ENCODE results near the gene GMPS.
"Not testable (repeated sequence)": the region's sequence is repeated elsewhere in the genome, so short reads cannot be mapped to it uniquely, and the experiment has no call there.

Gene GMPS

GRCh38 chr3:155872904-155873646, 2.6 kb downstream of the GMPS start:
- DNase-seq (ENCODE audit: low spot score), result no peak

- no peak for DNase-seq (ENCODE audit: low spot score)
Measured at GRCh38 chr3:155876037-155876436, 5.6 kb downstream of the GMPS start.

DNA sequence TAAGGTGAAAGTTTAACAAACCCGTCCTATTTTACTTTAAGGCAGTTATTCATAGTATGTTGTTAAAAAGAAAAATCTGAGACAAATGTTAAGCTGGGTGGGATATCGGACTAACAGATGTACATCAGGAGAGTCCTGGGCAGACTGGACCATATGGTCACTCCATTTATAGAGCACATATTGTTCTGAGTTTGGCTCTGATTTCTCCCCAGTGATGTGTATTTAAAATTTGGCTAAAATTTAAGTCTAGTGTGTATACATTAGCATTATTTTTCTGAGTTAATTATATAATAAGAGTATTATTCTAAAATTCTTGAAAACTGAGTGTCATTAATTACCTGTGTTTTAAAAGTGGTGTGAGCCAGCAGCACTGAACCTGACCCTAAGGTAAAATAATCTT, 6.1 kb downstream of the GMPS start:
- DNase-seq (ENCODE audit: low spot score), result no peak

GRCh38 chr3:155880286-155880685, 9.8 kb downstream of the GMPS start:
- no peak for DNase-seq (ENCODE audit: low spot score)

GRCh38 chr3:155884292-155884691, 13.8 kb downstream of the GMPS start:
- no peak for DNase-seq (ENCODE audit: low spot score)

DNA sequence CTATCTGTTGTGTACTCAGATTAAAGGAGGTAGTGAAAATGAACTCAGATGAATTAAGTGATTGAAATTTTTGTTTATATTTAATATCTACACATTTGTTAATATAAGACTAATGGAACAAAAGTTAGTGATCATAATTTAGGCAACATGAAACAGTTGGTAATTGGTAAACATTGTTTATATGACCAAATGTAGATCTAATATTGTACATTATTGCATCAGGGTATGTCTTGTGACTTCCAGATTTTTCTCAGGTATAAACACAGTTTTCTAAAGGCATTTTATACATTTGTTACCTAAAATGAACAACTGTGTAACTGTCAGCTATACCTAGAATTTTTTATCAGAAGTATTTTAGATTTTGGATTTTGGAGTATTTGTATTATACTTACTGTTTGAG, 14.8 kb downstream of the GMPS start:
- no peak for DNase-seq (ENCODE audit: low spot score)

- not testable (repeated sequence) for DNase-seq (ENCODE audit: low spot score)
Measured at GRCh38 chr3:155886348-155886747, 15.9 kb downstream of the GMPS start.

DNA sequence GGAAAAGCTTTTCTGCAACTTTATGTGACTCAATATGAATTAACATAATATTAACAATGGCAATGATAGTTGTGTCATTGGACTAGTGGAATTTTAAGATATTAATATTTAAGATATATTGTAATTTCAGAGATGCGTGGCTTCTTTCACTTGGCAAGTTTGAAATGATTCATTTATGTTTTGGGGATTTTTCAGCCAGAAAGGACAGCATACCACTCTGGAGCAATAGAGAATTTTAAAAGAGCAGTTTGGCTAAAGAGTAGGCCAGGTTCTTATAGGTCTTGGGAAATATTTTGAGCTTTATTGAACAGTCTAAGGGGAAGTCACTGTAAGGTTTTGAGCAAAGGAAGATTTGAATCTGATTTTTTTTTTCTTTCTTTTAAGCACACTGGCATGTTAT, 16.5 kb downstream of the GMPS start:
- DNase-seq (ENCODE audit: low spot score), result no peak

DNA sequence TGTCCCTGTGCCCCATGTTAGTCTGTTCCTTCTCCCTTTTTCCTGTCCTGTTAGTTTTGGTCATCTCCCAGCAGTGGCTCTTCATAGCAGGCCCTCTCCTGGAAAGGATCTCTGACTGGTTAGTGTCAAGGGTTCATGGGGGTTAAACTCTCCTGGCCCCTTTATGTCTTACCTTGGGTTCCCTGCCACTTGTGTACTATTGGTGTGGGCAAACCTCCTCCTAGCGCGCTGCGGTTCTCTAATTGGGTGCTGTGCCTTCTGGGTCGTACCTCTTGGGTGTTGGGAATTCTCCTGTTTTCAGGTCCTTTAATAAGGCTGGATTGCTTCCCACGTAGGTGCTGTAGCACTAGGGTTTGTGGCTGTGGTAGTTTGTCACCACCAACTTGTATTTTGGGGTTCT, 18.8 kb downstream of the GMPS start:
- DNase-seq (ENCODE audit: low spot score), result no peak

- no peak for DNase-seq (ENCODE audit: low spot score)
Measured at GRCh38 chr3:155889952-155890351, 19.5 kb downstream of the GMPS start.

DNA sequence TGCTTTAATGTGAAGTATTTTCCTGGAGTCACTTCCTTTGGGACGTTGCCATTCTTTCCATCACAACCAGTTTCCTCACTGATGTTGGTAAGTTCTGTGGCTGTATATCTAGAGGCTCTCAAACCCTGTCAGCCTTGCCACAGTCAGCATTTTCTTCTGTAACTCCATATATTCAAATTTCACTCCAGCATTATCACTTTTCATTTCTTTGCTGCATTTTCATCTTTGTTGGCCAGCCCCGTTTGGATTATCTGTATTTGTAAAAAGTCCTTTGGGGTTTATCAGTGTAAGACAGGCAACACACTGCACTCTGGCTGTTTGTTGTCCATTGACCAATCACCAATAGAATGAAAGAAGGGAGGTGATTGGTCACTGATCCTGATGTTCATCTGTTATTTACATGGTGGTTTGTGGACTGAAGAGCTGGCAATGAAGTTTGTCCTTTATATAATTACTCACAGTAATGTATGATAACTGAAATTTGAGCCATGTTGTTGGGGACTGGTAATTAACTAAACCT, 20.3 kb downstream of the GMPS start:
- DNase-seq (ENCODE audit: low spot score), result no peak

DNA sequence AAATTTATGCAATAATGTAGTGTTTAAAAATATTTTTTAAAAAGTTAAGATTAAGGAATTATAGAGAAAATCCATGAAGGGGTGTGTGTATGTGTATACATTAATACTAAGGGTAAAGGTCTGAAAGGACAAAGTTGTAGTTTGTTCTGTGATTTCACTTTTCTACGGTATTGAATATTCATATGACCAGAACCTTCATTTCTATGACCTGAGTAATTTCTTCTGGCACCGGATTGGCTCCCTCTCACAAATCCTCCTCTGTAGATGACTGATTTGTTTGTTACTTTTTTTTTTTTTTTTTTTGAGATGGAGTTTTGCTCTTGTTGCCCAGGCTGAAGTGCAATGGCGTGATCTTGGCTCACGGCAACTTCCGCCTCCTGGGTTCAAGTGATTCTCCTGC, 20.9 kb downstream of the GMPS start:
- no peak for DNase-seq (ENCODE audit: low spot score)

DNA sequence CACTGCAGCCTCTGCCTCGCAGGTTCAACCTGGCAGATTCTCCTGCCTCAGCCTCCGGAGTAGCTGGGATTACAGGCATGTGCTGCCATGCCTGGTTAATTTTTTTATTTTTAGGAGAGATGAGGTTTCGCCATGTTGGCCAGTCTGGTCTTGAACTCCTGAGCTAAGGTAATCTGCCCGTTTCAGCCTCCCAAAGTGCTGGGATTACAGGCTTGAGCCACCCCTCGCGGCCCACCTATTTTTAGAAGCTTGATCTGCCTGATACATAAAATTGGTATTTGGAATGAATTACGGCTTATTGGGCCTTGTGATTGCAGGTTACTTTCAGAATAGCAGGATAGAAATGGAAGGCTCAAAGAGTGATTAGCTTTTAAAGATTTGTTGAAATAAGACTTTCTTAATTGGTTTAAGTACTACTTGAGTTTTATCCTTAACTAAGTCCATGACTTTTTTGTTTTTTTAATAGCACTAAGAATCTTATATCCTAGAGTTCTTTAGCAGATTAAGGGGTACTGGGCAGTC, 25.0 kb downstream of the GMPS start:
- DNase-seq (ENCODE audit: low spot score), result no peak

- no peak for DNase-seq (ENCODE audit: low spot score)
Measured at GRCh38 chr3:155906900-155907299, 36.5 kb downstream of the GMPS start.

DNA sequence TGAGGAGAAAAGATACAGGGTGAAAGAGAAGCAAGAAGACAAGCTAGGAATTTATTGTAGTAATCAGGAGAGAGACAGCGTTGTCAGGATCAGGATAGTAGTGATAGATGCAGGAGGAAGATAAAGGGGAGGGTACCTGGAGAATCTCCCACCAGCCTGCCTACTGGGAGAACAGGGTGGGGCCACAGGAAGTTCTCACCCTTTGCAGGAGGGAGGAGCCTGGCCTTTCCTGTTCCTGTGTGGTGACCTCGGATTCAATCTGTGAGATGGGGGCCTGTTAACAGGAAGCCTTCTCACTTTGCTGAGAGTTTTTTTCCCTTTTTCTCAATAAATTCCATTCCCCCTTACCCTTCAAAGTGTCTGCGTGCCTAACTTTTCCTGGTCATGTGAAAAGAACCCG, 37.6 kb downstream of the GMPS start:
- no peak for DNase-seq (ENCODE audit: low spot score)

DNA sequence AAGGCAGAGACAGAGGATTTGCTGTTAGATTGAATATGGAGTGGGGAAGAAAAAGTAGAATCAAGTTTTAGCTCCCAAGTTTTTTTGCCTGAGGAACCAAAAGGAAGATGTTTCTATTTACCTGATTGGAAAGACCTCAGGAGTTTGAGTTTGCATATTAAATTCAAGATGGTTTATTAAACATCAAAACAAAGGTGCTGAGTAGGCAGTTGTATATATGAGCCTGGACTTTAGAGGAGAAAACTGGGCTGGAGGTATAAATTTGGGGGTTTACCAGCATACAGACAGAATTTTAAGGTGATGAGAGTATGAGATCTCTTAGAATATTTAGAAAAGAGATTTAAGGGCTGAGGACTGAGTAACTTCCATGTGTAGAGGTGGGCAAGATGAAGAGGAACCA, 38.2 kb downstream of the GMPS start:
- DNase-seq (ENCODE audit: low spot score), result no peak

GRCh38 chr3:155912090-155912489, 41.6 kb downstream of the GMPS start:
- no peak for DNase-seq (ENCODE audit: low spot score)

DNA sequence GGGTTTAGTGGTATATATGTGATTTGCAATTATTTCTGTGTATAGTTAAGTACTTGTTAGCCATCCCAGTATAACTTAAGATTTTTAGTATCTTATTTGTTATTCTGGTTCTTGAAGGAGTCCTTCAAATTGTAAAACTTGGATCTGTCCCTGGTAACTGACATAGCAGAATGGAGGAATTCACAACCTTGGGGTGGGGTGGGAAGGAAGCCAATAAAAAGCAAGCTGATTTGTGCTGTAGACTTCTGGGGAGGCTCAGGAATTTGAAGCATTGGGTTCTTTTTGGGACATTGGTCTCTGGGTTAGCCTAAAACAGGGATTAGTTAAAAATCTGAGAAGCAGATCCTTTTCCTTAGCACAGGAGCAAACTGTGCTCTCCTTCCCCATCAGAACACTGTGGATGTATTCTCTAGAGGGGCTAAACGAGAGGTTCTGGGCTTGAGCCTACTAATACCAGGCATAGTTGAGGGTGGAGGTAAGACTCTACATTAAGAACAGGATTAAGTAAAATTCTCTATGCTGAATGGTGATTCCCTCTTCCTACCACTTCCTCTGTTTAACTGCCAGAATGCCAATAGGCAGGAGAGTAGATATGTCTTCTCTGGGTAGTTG, 42.2 kb downstream of the GMPS start:
- DNase-seq (ENCODE audit: low spot score), result no peak

DNA sequence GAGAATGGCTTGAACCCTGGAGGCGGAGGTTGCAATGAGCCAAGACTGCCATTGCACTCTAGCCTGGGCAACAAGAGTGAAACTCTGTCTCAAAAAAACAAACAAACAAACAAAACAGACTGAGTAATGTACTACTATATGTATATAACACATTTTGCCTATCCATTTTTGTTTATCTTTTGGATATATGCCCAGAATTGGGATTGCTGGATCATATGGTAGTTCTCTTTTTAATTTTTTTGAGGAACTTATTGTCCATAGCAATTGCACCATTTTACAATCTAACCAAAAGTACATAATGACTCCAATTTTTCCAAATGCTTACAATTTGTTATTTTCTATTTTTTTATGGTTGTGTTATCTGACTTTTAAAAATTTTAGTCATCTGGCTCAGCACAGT, 47.3 kb downstream of the GMPS start:
- no peak for DNase-seq (ENCODE audit: low spot score)

DNA sequence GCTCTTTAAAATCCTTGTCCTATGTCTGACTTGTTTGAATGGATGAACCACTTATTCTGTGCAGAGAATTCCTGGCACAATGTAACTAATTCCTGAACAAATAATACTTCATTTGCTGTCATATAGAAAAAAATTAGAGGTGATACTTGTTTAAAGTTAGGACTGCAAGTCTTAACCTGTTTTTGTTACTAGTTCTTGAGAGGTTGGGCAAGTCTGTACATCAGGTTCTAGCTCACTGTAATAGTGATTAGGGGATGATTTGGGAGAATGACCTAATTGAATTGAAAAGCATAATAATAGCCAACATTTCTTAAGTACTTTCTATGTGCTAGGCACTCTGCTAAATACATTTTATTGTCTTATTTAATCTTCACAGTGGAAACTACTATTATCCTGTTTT, 49.3 kb downstream of the GMPS start:
- no peak for DNase-seq (ENCODE audit: low spot score)

- no peak for DNase-seq (ENCODE audit: low spot score)
Measured at GRCh38 chr3:155921486-155921885, 51.0 kb downstream of the GMPS start.

- DNase-seq (ENCODE audit: low spot score), result no peak
Measured at GRCh38 chr3:155934230-155934629, 63.8 kb downstream of the GMPS start.

DNA sequence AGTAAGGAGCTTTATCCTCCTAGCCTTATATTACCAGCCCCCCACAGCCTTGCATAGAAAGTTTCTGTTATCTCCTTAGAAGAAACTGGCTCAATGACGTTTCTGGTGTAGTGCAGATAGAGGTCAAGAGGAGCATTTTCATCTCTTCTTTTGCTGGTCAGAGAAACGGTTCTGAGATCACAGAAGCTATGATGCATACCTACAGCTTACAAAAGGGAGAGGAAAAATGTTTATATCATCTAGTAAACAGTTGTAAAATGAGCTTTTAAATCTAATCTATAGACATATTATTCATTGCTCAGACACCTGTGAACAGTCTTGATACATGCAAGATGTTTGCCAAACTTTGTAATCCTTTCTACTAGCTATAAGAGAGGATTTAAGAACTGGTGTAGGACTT, 68.0 kb downstream of the GMPS start:
- no peak for DNase-seq (ENCODE audit: low spot score)

- DNase-seq (ENCODE audit: low spot score), result no peak
Measured at GRCh38 chr3:155941354-155941753, 70.9 kb downstream of the GMPS start.

Measured in CD4-positive, alpha-beta T cell treated with Interleukin-15 for 4 hours (primary cell).